ENCODE measurements around the gene DYRK2. TPM values are rescaled to one million over a fixed set of nuclear protein-coding genes. Genes with fewer than 3 reads are reported as not detected.
A peak's percentile ranks its signal among the peaks of the same experiment; 100 is the strongest.

The DYRK2 gene
- total and polyA plus RNA-seq, 12 donors = 2.8 to 22.4 (median 14.1) TPM

DNA sequence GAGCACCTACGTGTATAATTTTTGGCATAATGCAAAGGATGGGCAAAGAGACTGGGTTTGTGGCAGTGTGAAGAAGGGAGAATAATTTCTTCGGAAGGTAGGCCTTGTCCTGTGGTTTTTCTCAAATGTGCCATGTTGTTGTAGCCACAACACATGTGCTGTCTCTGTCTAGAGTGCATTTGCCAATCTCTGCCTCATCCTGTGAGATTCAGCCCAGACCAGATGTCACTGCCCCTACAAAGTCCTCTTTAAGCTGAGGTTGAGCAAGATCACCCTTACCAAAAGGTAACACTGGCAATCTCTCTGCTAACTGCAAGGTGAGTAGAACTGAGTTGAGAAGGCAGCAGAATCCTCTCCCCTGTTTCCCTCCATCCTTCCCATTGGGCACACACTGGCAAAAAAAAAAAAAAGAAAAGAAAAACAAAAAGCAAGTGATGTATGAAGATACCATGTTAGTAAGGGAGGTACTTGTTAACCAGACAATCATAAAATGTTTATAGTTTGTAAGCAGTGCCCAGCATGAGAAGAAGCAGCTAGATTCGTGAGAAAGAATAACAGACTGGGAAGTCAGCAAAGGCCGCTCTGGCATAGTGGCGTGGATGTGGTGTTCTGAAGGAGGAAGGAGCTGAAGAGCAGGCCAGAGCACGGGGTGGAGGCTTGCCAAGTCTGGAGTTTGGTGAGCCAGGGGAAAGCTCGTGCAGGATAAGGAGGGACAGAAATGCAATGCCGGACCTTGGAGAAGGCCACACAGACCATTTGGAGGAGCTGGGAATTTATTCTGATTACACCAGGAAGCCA lies 18.9 kb downstream of the DYRK2 start:
- intact Hi-C loops (cut with DNase I) = no loop called here
- TF ChIP-seq, protein P1, sequence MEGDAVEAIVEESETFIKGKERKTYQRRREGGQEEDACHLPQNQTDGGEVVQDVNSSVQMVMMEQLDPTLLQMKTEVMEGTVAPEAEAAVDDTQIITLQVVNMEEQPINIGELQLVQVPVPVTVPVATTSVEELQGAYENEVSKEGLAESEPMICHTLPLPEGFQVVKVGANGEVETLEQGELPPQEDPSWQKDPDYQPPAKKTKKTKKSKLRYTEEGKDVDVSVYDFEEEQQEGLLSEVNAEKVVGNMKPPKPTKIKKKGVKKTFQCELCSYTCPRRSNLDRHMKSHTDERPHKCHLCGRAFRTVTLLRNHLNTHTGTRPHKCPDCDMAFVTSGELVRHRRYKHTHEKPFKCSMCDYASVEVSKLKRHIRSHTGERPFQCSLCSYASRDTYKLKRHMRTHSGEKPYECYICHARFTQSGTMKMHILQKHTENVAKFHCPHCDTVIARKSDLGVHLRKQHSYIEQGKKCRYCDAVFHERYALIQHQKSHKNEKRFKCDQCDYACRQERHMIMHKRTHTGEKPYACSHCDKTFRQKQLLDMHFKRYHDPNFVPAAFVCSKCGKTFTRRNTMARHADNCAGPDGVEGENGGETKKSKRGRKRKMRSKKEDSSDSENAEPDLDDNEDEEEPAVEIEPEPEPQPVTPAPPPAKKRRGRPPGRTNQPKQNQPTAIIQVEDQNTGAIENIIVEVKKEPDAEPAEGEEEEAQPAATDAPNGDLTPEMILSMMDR (IDR thresholded peaks at IDR 0.05) = no peak
- H3K4me3 ChIP-seq = no peak overlapping the region
- H3K27ac ChIP-seq = no peak overlapping the region
- H3K36me3 ChIP-seq (replicated peaks in 1 of 2) = no peaks in the 10 kb centered on the region
- peaks cover 6 to 19% of the 10 kb centered on the region in 2 donors for H3K4me1 ChIP-seq (replicated peaks in 1 of 2)
- H3K27me3 ChIP-seq = no peaks in the 10 kb centered on the region
- WGBS, 4 donors = 61 to 74% (median 69%) methylated on average over 8 of the region's 8 CpGs
- DNase-seq = peak; percentile 32 to 57 (median 47)
- H3K9me3 ChIP-seq (replicated peaks in 1 of 3) = no peaks in the 10 kb centered on the region

DNA sequence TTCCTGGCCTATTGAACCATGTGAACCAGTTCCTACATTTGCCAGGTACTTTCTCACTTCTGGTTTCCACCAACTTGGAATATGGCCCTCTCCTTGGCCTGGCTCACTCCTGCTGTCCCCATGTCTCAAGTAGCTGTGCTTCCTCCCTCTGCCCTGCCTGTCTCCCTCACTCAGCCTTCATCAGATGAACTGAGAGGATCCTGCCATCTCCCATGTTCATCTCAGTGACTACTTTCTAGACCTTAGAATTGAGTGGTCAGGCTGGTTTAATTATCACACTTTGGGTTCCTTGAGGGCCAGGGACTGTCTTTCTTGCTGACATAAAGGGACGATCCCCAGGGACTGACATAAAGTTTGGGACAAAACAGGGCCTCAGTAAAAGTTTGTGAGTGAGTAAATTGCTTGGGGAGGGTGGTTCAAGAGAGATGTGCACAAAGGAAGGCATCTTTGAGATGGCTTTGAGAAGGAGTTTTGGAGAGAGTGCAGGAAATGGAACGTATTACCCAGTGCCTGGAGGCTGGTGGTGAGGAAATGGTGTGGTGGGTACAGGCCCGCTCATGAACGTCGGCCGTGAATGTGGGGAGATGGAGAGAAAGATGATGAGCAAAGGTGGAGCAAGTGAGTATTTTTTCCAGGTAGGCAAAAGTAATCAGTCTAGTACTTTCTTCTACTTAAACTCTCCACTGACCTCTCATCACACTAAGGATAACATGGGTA lies 20.8 kb downstream of the DYRK2 start:
- Histone ChIP-seq H3K27ac (no peak overlapping the region), H3K27me3 (no peaks in the 10 kb centered on the region), H3K4me3 (no peak overlapping the region), H3K9me3 (replicated peaks in 1 of 3) (no peaks in the 10 kb centered on the region), H3K4me1 (replicated peaks in 1 of 2) (peaks cover 6 to 19% of the 10 kb centered on the region in 2 donors), H3K36me3 (replicated peaks in 1 of 2) (no peaks in the 10 kb centered on the region)
- WGBS, 4 donors = 85 to 97% (median 91%) methylated on average over 6 of the region's 6 CpGs
- TF ChIP-seq POLR2A (IDR thresholded peaks at IDR 0.05) = no peak
- TF ChIP-seq, protein P1 (IDR thresholded peaks at IDR 0.05) = no peak
- intact Hi-C loops (cut with DNase I) = no loop called here
- DNase-seq = no peak

DNA sequence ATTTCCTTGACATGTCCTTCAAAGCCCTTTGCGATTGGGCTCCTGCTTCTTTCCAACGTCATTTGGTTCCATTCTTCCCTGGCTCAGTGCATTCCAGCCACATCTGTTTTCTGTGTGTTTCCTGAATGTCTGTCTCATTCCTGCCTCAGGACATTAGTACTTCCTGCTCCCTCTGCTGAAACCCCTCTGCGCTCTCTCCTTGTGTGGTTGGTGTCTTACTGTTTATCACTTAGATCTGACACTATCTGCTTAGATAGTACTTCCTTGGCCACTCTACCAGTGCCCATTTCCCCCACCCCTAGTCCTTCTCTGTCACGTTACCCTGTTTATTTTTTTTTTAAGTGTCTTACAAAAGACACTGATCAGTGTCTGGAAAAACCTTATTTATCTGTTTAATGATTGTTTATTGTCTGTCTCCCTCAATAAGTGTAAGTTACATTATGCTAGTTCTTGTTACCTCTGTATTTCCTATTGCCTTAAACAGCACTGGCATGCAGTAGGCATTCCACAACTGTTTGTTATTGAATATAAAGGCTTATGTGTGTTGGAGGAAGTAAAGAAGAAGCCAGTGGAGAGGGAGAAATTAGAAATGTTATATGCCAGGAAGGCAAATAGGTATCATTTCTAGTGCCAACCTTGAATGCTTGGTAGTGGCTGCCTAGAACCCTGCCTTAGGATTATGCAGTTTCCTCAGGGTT lies 21.5 kb downstream of the DYRK2 start:
- no peak for TF ChIP-seq POLR2A (IDR thresholded peaks at IDR 0.05)
- TF ChIP-seq, protein P1 (IDR thresholded peaks at IDR 0.05) = no peak
- H3K9me3 ChIP-seq (replicated peaks in 1 of 3) = no peaks in the 10 kb centered on the region
- H3K27ac ChIP-seq = no peak overlapping the region
- H3K27me3 ChIP-seq = no peaks in the 10 kb centered on the region
- DNase-seq = no peak
- peaks cover 6 to 19% of the 10 kb centered on the region in 2 donors for H3K4me1 ChIP-seq (replicated peaks in 1 of 2)
- no peaks in the 10 kb centered on the region for H3K36me3 ChIP-seq (replicated peaks in 1 of 2)
- intact Hi-C loops (cut with DNase I) = no loop called here
- H3K4me3 ChIP-seq = no peak overlapping the region
- 74 to 86% (median 81%) methylated on average over 4 of the region's 4 CpGs for WGBS, 4 donors

DNA sequence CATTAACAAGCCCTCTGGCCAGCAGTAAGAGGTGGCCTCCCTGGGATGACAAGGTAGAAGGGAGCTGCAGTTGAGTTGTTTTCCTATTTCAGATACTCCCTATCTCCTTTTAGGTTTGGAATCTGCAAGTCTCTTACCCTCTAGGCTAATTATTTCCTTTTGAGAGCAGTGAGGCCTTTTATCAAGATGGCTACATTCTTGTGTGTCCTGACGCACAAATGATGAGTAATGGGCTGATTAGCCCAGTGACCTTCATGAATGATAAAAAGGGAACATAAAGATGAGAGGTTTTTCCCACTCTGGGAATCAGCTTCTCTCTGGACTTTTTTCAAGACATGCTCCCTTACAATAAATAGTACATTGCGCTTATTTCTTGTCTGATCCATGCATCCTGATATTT lies 22.9 kb downstream of the DYRK2 start:
- TF ChIP-seq POLR2A (IDR thresholded peaks at IDR 0.05) = peak in 1 of 2 donors; percentile 18
- TF ChIP-seq, protein P1 (IDR thresholded peaks at IDR 0.05) = no peak

More for the DNA sequence above, 22.9 kb downstream of the DYRK2 start:
- 42 to 62% (median 55%) methylated on average over 2 of the region's 2 CpGs for WGBS, 4 donors
- Histone ChIP-seq H3K27ac (peak overlapping the region; percentile 15 to 85 (median 76)), H3K4me1 (replicated peaks in 1 of 2) (peaks cover 6 to 19% of the 10 kb centered on the region in 2 donors), H3K9me3 (replicated peaks in 1 of 3) (no peaks in the 10 kb centered on the region), H3K27me3 (no peaks in the 10 kb centered on the region), H3K36me3 (replicated peaks in 1 of 2) (no peaks in the 10 kb centered on the region), H3K4me3 (no peak overlapping the region)
- intact Hi-C loops (cut with DNase I) = no loop called here
- DNase-seq = peak in 4 of 7 donors; percentile 53 to 64 (median 56)

Measured in adrenal gland (tissue), 12 donors.